ENCODE measurements around the gene TNS1.

TNS1 gene

DNA sequence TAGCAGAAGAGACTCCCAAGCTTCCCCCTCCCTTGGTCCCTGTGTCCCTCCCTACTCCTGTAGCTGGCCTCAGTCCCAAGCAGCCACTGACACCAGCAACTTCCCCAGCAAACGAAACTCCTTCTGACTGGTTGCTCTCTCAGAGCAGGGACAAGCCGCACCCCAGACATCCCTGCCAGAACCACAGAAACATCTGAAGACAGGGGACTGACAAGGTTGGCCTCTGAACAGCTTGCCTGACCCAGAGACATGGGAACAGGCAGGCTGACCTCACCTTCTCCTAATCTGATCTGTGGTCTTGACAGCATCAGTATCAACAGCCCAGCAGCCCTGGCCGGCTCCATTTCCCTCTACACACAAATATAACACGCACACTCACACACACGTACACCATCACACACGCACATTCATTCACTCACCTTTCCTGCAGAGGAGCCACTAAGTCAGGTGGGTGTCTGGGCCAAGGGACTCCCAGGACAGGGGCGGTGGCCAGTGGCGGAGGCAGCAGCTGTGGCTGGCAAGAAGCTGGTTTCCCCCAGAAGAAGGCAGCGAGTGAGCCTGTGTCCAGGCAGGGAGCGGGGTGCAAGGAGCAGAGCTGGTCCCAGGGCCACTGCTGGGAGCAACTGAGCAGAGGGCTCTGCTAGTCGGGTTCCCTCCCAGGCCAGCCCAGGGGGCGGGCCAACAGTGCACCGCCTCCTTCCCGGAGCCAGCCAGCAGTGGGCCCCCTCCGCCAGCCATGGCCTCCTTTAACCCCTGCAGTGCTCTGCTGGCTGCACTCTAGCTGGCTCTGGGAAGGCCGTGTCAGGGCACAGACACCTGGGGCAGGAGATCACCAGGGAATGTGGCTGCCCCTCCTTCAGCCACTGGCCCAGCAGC is 59.1 kb downstream of the TNS1 start:
- no peak for DNase-seq (ENCODE audit: low read depth, low spot score)

DNA sequence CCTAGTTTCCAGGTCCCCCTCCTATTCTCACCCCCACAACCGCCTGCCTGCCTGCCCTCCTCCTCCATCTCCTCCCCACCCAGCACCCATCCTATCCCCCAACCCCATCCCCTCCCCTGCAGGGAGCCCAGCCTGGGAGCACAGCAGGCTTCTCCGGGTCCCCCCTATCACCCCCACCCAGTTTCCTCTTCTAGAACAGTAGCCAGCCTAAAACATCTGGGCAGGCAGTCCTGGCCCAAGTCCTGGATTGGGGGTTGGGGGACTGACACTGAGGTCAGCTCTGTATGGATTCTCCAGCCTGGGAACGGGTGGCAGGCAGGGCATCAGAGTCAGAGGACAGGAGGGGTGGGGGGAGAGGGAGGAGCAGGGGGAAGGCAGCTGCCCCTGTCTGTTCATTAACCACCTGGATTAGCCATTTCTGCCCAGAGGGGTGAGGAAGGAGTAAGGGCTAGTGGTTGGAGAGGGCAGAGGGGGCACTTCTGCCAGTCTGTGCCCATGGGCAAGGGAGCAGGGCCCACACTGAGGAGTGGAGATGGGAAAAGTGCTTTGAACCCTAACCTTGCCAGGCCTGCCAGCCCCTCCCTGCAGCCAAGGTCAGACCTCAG is 60.0 kb downstream of the TNS1 start:
- DNase-seq (ENCODE audit: low read depth, low spot score), result no peak

DNA sequence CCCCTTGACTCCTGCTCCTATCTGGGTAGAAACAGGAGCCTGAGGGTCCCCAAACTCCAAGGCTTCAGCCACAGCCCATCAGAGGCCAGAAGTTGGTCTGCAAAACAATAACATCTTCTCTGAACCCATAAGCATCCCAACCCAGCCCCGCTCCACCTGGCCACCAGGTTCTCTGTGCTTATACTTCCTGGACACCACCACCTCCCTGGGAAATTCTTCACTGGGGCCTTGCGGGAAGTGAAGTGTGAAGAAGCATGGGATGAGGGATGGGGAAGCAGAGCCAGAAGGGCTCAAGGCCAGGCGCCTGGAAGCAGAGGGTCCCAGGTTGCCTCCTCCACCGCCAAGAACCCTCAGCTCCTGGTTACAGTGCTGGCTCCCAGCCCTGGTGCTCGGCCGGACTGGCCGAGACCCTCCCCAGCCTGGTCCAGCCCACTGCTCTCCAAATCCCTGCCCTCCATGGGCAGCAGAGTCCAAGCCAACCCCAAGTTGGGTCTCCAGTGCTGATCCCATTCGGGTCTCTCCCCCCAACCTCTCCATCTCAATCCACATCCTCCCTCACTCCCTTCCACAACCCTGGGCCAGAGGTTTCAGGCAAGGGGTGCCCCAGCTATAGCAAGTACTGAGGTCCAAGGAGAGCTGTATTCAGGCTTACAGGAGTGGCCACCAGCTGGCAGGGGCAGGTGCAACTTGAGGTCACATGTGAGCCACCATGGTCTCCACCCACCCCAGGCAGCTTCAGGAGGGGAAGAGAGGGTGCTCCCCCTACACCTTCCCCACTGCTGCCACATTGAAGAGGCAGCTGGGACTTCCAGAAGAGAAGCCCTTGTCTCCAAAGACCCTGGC is 60.7 kb downstream of the TNS1 start:
- no peak for DNase-seq (ENCODE audit: low read depth, low spot score)

- no peak for DNase-seq (ENCODE audit: low read depth, low spot score)
These were observed 61.5 kb downstream of the TNS1 start for GRCh38 chr2:217941339-217941738.

DNA sequence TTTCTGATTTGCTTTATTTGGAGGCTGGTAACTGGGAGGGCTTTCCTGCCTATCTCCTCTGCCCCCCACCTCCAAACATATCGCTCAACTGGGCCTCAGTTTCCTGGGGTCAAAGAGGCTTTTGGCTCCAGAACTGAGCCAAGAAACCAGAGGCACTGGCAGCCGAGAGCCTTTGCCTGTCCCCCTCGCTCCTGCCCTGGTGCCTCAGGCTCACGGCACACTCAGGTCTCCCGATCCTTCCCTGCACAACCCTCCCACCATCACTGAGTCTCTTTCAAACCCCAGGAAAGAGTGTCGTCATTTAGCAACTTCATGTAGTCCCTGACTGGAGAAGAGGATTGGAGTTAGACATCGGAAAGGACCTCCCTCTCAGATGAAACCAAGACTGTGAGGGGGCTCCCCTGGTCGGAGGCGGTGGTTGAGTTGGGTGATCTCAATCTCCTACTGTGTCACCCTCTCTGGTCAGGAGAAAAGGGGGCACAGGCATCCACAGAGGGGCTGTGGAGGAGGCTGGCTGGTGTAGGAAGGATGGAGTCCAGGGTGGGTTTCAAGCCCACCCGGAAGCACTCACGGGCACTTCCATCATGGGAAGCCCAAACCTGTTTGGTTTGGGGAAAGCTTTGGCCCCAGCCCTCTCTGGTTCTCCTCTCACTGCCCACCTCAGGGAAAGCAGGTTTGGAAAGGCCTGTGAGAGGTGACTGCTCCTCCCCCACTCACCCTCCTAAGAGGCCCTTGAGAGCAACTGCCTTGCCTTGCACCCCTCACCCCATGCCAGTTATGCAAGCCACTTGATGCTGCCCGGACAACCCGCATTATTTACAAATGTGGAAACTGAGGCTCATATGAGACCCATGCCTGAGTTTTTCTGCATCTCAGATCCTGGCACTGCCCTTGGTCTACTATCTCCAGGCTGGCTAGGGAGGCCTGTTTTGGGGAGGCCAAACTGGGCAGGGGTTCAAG is 62.3 kb downstream of the TNS1 start:
- no peak for DNase-seq (ENCODE audit: low read depth, low spot score)

DNA sequence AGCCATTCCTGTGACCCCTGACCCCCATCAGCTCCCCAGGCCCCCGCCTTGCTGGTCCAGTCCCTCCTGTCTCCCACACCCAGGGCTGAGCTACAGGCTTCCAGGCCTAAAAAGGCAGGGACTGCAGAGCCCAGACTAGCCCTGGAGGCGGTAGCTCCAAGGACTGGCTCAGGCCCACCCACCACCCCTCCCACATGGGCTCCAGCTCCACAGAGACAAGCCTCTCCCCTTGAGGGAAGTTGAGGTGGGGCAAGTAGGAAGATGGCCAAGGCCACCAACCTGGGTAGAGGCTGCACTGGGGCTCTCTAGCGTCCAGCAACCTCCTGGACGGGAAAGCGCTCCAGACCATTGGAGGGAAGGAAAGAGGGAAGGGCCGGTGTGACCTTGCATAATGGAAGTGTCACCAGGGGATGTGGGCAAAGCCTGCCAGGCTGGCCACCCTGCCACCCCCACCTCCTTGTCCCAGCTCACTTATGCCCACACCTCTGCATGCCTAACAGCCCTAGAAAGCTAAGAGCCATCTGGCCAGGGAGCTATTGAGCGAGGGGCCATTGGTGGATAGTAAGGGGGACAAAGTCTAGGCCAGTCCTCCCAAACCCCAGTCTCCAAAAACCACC is 63.1 kb downstream of the TNS1 start:
- DNase-seq (ENCODE audit: low read depth, low spot score), result no peak

DNA sequence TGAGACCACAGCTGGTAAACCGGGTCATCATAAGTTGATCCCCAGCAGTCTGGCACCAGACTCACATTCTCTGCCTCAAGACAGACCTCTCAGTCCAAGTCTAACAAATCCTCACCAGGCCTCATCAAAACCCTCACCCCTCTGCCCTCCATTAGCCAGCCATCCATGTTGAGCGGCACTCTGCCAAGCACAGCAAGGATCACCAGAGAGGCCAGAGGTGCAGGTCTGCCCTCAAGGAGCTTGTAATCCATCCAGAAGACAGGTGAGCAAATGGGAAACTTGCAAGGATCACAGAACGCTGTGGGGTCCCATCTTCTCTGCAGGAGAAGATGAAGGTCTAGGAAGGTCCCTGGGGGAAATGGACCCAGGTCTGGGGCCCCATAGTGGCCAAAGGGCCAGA is 63.6 kb downstream of the TNS1 start:
- DNase-seq (ENCODE audit: low read depth, low spot score), result no peak

- DNase-seq (ENCODE audit: low read depth, low spot score), result no peak
These were observed 64.8 kb downstream of the TNS1 start for GRCh38 chr2:217938036-217938435.

DNA sequence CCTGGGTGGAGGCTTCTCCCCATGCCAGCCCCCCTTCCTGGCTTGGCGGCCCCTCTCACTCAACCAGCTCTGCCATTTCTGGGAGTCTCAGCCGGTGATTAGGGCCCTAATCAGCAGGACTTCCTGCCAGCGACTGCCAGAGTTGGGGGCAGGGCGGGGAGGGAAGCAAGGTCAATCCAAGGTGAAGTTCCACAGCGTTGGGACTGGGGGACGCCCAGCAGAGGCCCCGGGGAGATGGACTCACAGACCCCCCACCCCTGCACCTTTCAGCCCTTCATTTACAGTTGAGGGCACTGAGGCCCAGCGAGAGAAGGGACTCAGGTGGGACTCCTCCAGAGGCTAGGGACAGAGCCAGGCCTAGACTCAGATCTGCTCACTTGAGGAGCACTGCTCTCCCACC is 65.3 kb downstream of the TNS1 start:
- DNase-seq (ENCODE audit: low read depth, low spot score), result no peak

GRCh38 chr2:217936952-217937351 is 65.8 kb downstream of the TNS1 start:
- no peak for DNase-seq (ENCODE audit: low read depth, low spot score)

- no peak for DNase-seq (ENCODE audit: low read depth, low spot score)
These were observed 66.7 kb downstream of the TNS1 start for GRCh38 chr2:217935901-217936684.

DNA sequence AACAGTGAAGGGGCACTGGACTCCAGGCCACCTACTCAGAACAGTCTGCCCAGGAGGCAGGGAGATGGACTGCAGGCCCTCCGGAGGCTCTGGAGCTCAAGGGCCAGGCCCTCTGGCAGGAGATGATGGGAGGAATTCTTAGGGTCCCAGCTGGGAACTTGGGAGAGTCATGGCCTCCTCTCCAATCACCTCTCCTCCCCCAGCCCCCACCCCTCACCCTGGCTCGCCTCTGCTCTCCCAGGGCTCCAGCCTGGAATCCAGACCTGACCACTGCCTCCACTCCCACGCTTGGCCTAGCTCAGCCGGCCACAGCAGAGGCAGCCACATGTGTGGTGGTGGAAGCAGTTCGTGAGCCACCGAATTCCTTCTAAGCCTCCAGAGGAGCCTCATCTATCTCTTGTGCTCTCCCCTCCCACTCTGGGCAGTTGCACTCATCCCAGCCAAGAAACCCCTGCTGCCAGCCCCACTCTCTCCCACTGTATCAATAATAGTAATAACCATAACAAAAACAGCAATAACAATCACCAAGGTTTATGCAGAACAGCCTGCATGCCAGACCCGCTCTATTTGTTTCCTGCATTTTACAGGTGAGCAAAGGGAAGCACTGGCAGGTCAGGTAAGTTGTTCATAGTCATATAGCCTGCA is 67.4 kb downstream of the TNS1 start:
- no peak for DNase-seq (ENCODE audit: low read depth, low spot score)

DNA sequence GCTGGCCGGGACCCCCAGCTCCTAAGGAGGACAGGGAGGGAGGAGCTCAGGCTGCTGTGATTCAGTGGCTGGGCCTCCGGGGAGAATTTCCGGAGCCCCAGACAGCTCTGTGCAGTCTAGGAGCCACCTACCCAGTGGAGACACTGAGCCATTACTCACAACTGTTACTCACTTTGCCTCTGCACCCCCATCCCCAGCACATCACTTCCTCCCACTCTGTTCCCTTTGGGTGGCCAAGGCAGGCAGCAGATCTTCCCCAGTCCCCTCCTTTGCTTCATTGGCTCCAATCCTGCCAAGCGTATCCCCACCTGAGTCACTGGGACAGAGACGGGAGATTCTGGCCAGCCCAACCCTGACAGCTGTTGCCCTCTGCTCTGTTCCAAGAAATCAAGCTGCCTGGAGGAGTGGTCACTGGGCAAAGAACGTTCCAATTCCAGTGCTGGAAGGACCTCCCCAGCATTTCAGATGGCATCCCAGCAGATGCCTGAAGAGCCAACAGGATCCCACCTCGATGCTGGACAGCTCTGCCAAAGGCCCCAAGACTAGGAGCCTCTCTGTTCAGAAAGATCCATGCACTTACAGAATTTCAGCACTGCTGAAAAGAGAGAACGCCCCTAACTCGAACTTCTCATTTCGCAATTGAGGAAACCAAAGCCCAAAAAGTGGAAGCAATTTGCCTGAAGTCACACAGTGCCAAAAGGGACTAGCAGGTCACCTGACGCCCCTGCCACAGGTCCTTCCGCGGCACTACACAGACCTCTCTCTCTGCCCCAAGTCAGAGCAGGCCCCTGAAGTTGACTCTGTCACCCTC is 68.3 kb downstream of the TNS1 start:
- no peak for DNase-seq (ENCODE audit: low read depth, low spot score)

DNA sequence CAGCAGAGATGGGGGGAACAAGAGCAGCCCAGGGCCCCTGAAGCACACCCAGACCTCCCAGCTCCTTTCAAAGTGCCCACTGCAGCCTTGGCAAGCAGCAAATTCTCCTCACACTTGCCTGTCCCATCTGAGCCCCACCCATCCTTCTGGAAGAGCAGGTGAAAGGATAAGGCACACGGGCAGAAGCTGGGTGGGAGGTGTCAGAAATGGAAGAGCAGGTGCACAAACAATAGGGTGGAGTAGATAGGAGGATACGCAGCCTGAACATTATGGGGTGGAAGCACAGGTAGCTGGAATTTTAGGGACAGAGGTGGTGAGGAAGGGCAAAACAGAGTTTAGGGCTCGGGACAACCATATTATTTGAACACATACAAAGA is 69.2 kb downstream of the TNS1 start:
- DNase-seq (ENCODE audit: low read depth, low spot score), result no peak

- DNase-seq (ENCODE audit: low read depth, low spot score), result no peak
These were observed 69.8 kb downstream of the TNS1 start for GRCh38 chr2:217932803-217933616.

DNA sequence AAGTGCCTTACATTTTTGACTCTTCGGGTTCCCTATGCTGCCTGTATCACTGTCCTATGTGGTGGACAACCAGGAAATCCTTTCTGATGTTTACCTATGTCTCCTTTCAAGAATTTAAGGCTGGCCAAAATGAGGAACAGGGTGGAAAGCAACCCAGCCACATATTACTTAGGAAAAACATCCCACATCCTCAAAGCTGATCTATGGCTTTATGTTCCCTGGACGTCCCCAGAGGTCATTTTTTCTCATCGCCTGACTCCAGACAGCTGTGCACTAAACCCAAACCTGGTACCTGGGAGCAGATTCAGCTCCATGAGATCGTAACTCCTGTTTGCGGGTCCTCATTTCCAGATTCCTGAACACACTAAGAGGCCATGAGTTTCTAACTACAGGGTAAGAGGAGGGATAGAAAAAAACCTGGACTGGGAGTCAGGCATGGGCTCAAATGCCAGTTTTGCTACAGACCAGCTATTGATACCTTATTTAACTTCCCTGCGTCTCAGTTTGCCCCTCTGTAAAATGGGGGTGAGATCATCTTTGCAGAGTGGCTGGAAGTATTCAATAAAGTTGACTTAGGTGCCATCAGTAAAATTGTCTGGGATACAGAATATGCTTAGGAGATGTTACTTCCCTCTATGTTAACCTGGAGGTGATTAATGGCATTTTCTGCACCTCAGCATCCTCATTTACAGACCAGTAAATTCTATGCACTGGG is 70.8 kb downstream of the TNS1 start:
- no peak for DNase-seq (ENCODE audit: low read depth, low spot score)

Measured in iPS DF 19.7 (cell line).